ENCODE data around the gene BRD7. TPM values are rescaled to one million over a fixed set of nuclear protein-coding genes. Genes with fewer than 3 reads are reported as not detected.

The BRD7 gene
- total RNA-seq, 2 experiments from 2014 or later: 93.3 to 101 TPM

GRCh38 chr16:50381679-50382440, 13.1 kb upstream of the BRD7 start:
- peaks cover 4% of the 10 kb centered on the region for H3K27me3 Mint-ChIP-seq
- no peak for DNase-seq
- H3K9me3 Mint-ChIP-seq: no peaks in the 10 kb centered on the region
- no peak overlapping the region for H3K27ac Mint-ChIP-seq
- H3K36me3 Mint-ChIP-seq (ENCODE audit: low read depth): no peaks in the 10 kb centered on the region
- ChIA-PET POLR2A (no interaction called here), CTCF (no interaction called here)
- H3K4me3 Mint-ChIP-seq: no peak overlapping the region
- peaks cover 1% of the 10 kb centered on the region for H3K4me1 Mint-ChIP-seq

- POLR2A ChIA-PET: no interaction called here
Measured at GRCh38 chr16:50378417-50378816, 9.6 kb upstream of the BRD7 start.

GRCh38 chr16:50377001-50377400, 8.2 kb upstream of the BRD7 start:
- no peaks in the 10 kb centered on the region for H3K4me1 Mint-ChIP-seq
- H3K36me3 Mint-ChIP-seq (ENCODE audit: low read depth): no peaks in the 10 kb centered on the region
- ChIA-PET CTCF (interaction anchor here (0.8 to 3.1 kb wide), 4 partner anchors 22 to 429 kb away, joined by 3 to 10 read pairs (median 5); no protein-coding TSS in a partner anchor), POLR2A (no interaction called here)
- DNase-seq: no peak
- H3K27ac Mint-ChIP-seq: no peak overlapping the region
- H3K9me3 Mint-ChIP-seq: no peaks in the 10 kb centered on the region
- H3K27me3 Mint-ChIP-seq: peaks cover 17% of the 10 kb centered on the region
- H3K4me3 Mint-ChIP-seq: no peak overlapping the region

More at GRCh38 chr16:50378417-50378816, 9.6 kb upstream of the BRD7 start:
- peaks cover 1% of the 10 kb centered on the region for H3K4me1 Mint-ChIP-seq
- CTCF ChIA-PET: interaction anchor here (0.6 to 3.1 kb wide), 4 partner anchors 41 to 428 kb away, joined by 3 to 10 read pairs (median 4); no protein-coding TSS in a partner anchor
- H3K27me3 Mint-ChIP-seq: peaks cover 15% of the 10 kb centered on the region
- no peak overlapping the region for H3K4me3 Mint-ChIP-seq
- H3K36me3 Mint-ChIP-seq (ENCODE audit: low read depth): no peaks in the 10 kb centered on the region
- H3K27ac Mint-ChIP-seq: no peak overlapping the region
- no peaks in the 10 kb centered on the region for H3K9me3 Mint-ChIP-seq
- no peak for DNase-seq

GRCh38 chr16:50373780-50374179, 5.0 kb upstream of the BRD7 start:
- Mint-ChIP-seq H3K9me3 (no peaks in the 10 kb centered on the region), H3K4me3 (no peak overlapping the region), H3K27ac (no peak overlapping the region), H3K4me1 (peaks cover 9% of the 10 kb centered on the region), H3K27me3 (peaks cover 15% of the 10 kb centered on the region), H3K36me3 (ENCODE audit: low read depth) (no peaks in the 10 kb centered on the region)
- POLR2A ChIA-PET: no interaction called here
- CTCF ChIA-PET: interaction anchor here (1.3 to 1.5 kb wide), 2 partner anchors 292 to 432 kb away, joined by 3 to 5 read pairs; no protein-coding TSS in a partner anchor
- no peak for DNase-seq

- CTCF ChIA-PET: interaction anchor here (1.3 kb wide), 2 partner anchors 292 to 433 kb away, joined by 5 to 7 read pairs; no protein-coding TSS in a partner anchor
- H3K4me1 Mint-ChIP-seq: peaks cover 9% of the 10 kb centered on the region
- POLR2A ChIA-PET: no interaction called here
- no peak overlapping the region for H3K4me3 Mint-ChIP-seq
- H3K27ac Mint-ChIP-seq: no peak overlapping the region
- DNase-seq: no peak
- H3K9me3 Mint-ChIP-seq: no peaks in the 10 kb centered on the region
- H3K36me3 Mint-ChIP-seq (ENCODE audit: low read depth): no peaks in the 10 kb centered on the region
- peaks cover 15% of the 10 kb centered on the region for H3K27me3 Mint-ChIP-seq
Measured at GRCh38 chr16:50373345-50373701, 4.5 kb upstream of the BRD7 start.

GRCh38 chr16:50372611-50373344, 4.0 kb upstream of the BRD7 start:
- Mint-ChIP-seq H3K36me3 (ENCODE audit: low read depth) (peaks cover under 1% of the 10 kb centered on the region), H3K4me1 (peaks cover 12% of the 10 kb centered on the region), H3K9me3 (no peaks in the 10 kb centered on the region), H3K27me3 (peaks cover 15% of the 10 kb centered on the region), H3K27ac (no peak overlapping the region), H3K4me3 (no peak overlapping the region)
- DNase-seq: no peak
- ChIA-PET CTCF (interaction anchor here (1.3 kb wide), 2 partner anchors 293 to 433 kb away, joined by 5 to 7 read pairs; no protein-coding TSS in a partner anchor), POLR2A (interaction anchor here (1.5 kb wide), 1 partner anchor 374 kb away, joined by 3 read pairs; no protein-coding TSS in a partner anchor)

GRCh38 chr16:50371936-50372595, 3.3 kb upstream of the BRD7 start:
- POLR2A ChIA-PET: interaction anchor here (1.5 kb wide), 1 partner anchor 375 kb away, joined by 3 read pairs; no protein-coding TSS in a partner anchor
- CTCF ChIA-PET: interaction anchor here (0.5 to 1.3 kb wide), 3 partner anchors 78 to 434 kb away, joined by 3 to 7 read pairs (median 6); no protein-coding TSS in a partner anchor
- Mint-ChIP-seq H3K27me3 (peaks cover 14% of the 10 kb centered on the region), H3K4me3 (no peak overlapping the region), H3K36me3 (ENCODE audit: low read depth) (peaks cover 5% of the 10 kb centered on the region), H3K27ac (no peak overlapping the region), H3K4me1 (peaks cover 18% of the 10 kb centered on the region), H3K9me3 (no peaks in the 10 kb centered on the region)
- no peak for DNase-seq

- Mint-ChIP-seq H3K4me1 (peaks cover 24% of the 10 kb centered on the region), H3K9me3 (no peaks in the 10 kb centered on the region), H3K27me3 (peaks cover 13% of the 10 kb centered on the region), H3K36me3 (ENCODE audit: low read depth) (peaks cover 10% of the 10 kb centered on the region), H3K4me3 (no peak overlapping the region), H3K27ac (no peak overlapping the region)
- ChIA-PET CTCF (interaction anchor here (0.5 to 2.8 kb wide), 4 partner anchors 79 to 435 kb away, joined by 3 to 21 read pairs (median 4); no protein-coding TSS in a partner anchor), POLR2A (interaction anchor here (1.5 kb wide), 1 partner anchor 376 kb away, joined by 3 read pairs; no protein-coding TSS in a partner anchor)
- DNase-seq: no peak
Measured at GRCh38 chr16:50371036-50371716, 2.4 kb upstream of the BRD7 start.

- peaks cover 42% of the 10 kb centered on the region for H3K4me1 Mint-ChIP-seq
- POLR2A ChIA-PET: interaction anchor here (0.6 to 1.9 kb wide), 6 partner anchors 14 to 437 kb away, joined by 3 to 9 read pairs (median 5); no protein-coding TSS in a partner anchor
- peaks cover 28% of the 10 kb centered on the region for H3K36me3 Mint-ChIP-seq (ENCODE audit: low read depth)
Measured at GRCh38 chr16:50369133-50369804, 481 bp upstream of the BRD7 start.

GRCh38 chr16:50367777-50368409, 895 bp downstream of the BRD7 start:
- H3K36me3 Mint-ChIP-seq (ENCODE audit: low read depth): peaks cover 41% of the 10 kb centered on the region
- peaks cover 47% of the 10 kb centered on the region for H3K4me1 Mint-ChIP-seq
- ChIA-PET CTCF (interaction anchor here (1.0 to 5.2 kb wide), 7 partner anchors 8 to 439 kb away, joined by 3 to 29 read pairs (median 13); partner anchors contain the start of gene CNEP1R1), POLR2A (interaction anchor here (0.9 to 2.2 kb wide), 11 partner anchors 8 to 379 kb away, joined by 3 to 15 read pairs (median 5); no protein-coding TSS in a partner anchor)
- DNase-seq: no peak
- no peaks in the 10 kb centered on the region for H3K9me3 Mint-ChIP-seq
- peak overlapping the region; percentile 71 for H3K27ac Mint-ChIP-seq
- no peaks in the 10 kb centered on the region for H3K27me3 Mint-ChIP-seq
- H3K4me3 Mint-ChIP-seq: peak overlapping the region; percentile 85

More at GRCh38 chr16:50369133-50369804, 481 bp upstream of the BRD7 start:
- H3K9me3 Mint-ChIP-seq: no peaks in the 10 kb centered on the region
- H3K27me3 Mint-ChIP-seq: peaks cover 8% of the 10 kb centered on the region
- peak overlapping the region; percentile 61 for H3K27ac Mint-ChIP-seq
- peak overlapping the region; percentile 76 for H3K4me3 Mint-ChIP-seq
- CTCF ChIA-PET: interaction anchor here (0.6 to 2.8 kb wide), 14 partner anchors 9 to 437 kb away, joined by 3 to 21 read pairs (median 4); partner anchors contain the start of gene CYLD
- no peak for DNase-seq
